Liver (tissue), 9 donors: ENCODE data around the gene PLEKHA6. TPM values are rescaled to one million over a fixed set of nuclear protein-coding genes. Genes with fewer than 3 reads are reported as not detected.

Source experiments
- DNase-seq: peaks from one replicate; pipeline ENCODE4 v3.0.0-alpha.2; 2017; ENCODE audit warnings: low spot score
- H3K27ac ChIP-seq, 2 donors: one replicate each; pipeline ENCODE4 v1.7.0; 2013; ENCODE audit warnings: inconsistent platforms in 2 of 2, low read length in 2 of 2, control low read depth in 1 of 2, low read depth in 1 of 2, mild to moderate bottlenecking in 1 of 2
- H3K27me3 ChIP-seq, 4 donors: one replicate each; pipeline versions ENCODE4 v1.6.1 to v1.7.0; 2013; ENCODE audit warnings: low read length in 3 of 4, inconsistent platforms in 1 of 4, mild to moderate bottlenecking in 1 of 4, moderate library complexity in 1 of 4; ENCODE audit not compliant: control insufficient read depth in 4 of 4, insufficient read depth in 4 of 4
- H3K36me3 ChIP-seq, 4 donors: one replicate each; pipeline versions ENCODE4 v1.6.1 to v1.7.0; 2013; ENCODE audit warnings: low read length in 3 of 4, mild to moderate bottlenecking in 3 of 4, low read depth in 1 of 4, moderate library complexity in 1 of 4; ENCODE audit not compliant: control insufficient read depth in 4 of 4, insufficient read depth in 3 of 4
- H3K4me1 ChIP-seq, 4 donors: one replicate each; pipeline versions ENCODE4 v1.6.1 to v1.7.0; 2013; ENCODE audit warnings: low read length in 3 of 4, mild to moderate bottlenecking in 3 of 4, moderate library complexity in 1 of 4; ENCODE audit not compliant: control insufficient read depth in 4 of 4, insufficient read depth in 4 of 4
- H3K4me3 ChIP-seq, 3 donors: one replicate each; pipeline versions ENCODE4 v1.6.1 to v1.7.0; 2013; ENCODE audit warnings: low read length in 3 of 3, control low read depth in 1 of 3, low read depth in 1 of 3, mild to moderate bottlenecking in 1 of 3
- H3K9ac ChIP-seq, 2 donors: one replicate each; pipeline ENCODE4 v1.7.0; 2013; ENCODE audit warnings: low read length in 2 of 2, mild to moderate bottlenecking in 2 of 2, moderate library complexity in 2 of 2, control low read depth in 1 of 2, low read depth in 1 of 2
- H3K9me3 ChIP-seq, 4 donors: one replicate each; pipeline versions ENCODE4 v1.6.1 to v1.7.0; 2013; ENCODE audit warnings: low read length in 3 of 4; ENCODE audit not compliant: control insufficient read depth in 4 of 4
- CTCF ChIP-seq: fragments of 150-350 bp; IDR thresholded peaks from 2 replicates; pipeline ENCODE4 v1.5.1; 2017; ENCODE audit warnings: improper control_type of control experiment, low read depth, low read length; ENCODE audit not compliant: missing input control
- EGR1 ChIP-seq, 2 donors: IDR thresholded peaks; 2 replicates each; pipeline ENCODE4 v1.6.1; 2016 to 2018; ENCODE audit warnings: antibody characterized with exemption in 2 of 2, low read depth in 2 of 2
- FOXA1 ChIP-seq: IDR thresholded peaks from 2 replicates; pipeline ENCODE4 v1.6.1; 2016; ENCODE audit warnings: antibody characterized with exemption
- FOXA2 ChIP-seq: IDR thresholded peaks from 2 replicates; pipeline ENCODE4 v1.6.1; 2016; ENCODE audit warnings: antibody characterized with exemption
- GABPA ChIP-seq, 2 donors: IDR thresholded peaks in 1 of 2; conservative IDR thresholded peaks in 1 of 2; 2 replicates each; pipeline ENCODE4 v1.6.1; 2016; ENCODE audit warnings: antibody characterized with exemption in 2 of 2, mild to moderate bottlenecking in 1 of 2, moderate library complexity in 1 of 2
- HNF4G ChIP-seq: IDR thresholded peaks from 2 replicates; pipeline ENCODE4 v1.6.1; 2016; ENCODE audit warnings: antibody characterized with exemption
- JUND ChIP-seq, 2 donors: IDR thresholded peaks; 2 replicates each; pipeline ENCODE4 v1.6.1; 2016; ENCODE audit warnings: antibody characterized with exemption in 2 of 2
- MAX ChIP-seq: IDR thresholded peaks from 2 replicates; pipeline ENCODE4 v1.6.1; 2016; ENCODE audit warnings: antibody characterized with exemption
- NR2F2 ChIP-seq: IDR thresholded peaks from 2 replicates; pipeline ENCODE4 v1.6.1; 2016; ENCODE audit warnings: antibody characterized with exemption
- RAD21 ChIP-seq, 2 donors: IDR thresholded peaks; 2 replicates each; pipeline ENCODE4 v1.6.1; 2016; ENCODE audit warnings: antibody characterized with exemption in 2 of 2, mild to moderate bottlenecking in 2 of 2
- RXRA ChIP-seq, 2 donors: IDR thresholded peaks; 2 replicates each; pipeline ENCODE4 v1.6.1; 2017 to 2018; ENCODE audit warnings: antibody characterized with exemption in 2 of 2, mild to moderate bottlenecking in 1 of 2
- SP1 ChIP-seq: IDR thresholded peaks from 2 replicates; pipeline ENCODE4 v1.6.1; 2018; ENCODE audit warnings: antibody characterized with exemption, mild to moderate bottlenecking
- YY1 ChIP-seq: IDR thresholded peaks from 2 replicates; pipeline ENCODE4 v1.6.1; 2016; ENCODE audit warnings: antibody characterized with exemption, mild to moderate bottlenecking
- WGBS: extraction: QIAGEN DNeasy Blood & Tissue Kit; methylation state at CpG from one replicate; pipeline ENCODE4 v1.1.7; 2013; 5-methylcytosine and 5-hydroxymethylcytosine counted together
- polyA plus RNA-seq, 2 donors: library from polyadenylated mRNA; stranded (reverse) in 1 of 2; unstranded in 1 of 2; fragments of 200-250 nt in 1 of 2; fragments of >200 nt in 1 of 2; fragmentation: Nextera tagmentation in 1 of 2; extraction: Ambion mirVana in 1 of 2; gene quantifications; one replicate each; pipeline versions ENCODE4 v1.2.1 to v1.2.3, GENCODE V29; 2013 to 2015
- total RNA-seq, 2 donors: library from RNA; depleted of rRNA; stranded (reverse); fragments of >200 nt; gene quantifications; one replicate each; pipeline ENCODE4 v1.2.3, GENCODE V29; 2014
- TF ChIP-seq, protein P1 (sequence below): IDR thresholded peaks from 2 replicates; pipeline ENCODE4 v1.6.1; 2016; ENCODE audit warnings: antibody characterized with exemption, mild to moderate bottlenecking
- TF ChIP-seq, protein P2 (sequence below): IDR thresholded peaks from 2 replicates; pipeline ENCODE4 v1.6.1; 2016; ENCODE audit warnings: antibody characterized with exemption
- donor health status: healthy.
- donor health status: healthy.
- donor health status: healthy.
- donor health status: healthy.
- donor health status: healthy.

PLEKHA6 gene
- total and polyA plus RNA-seq, 4 donors: 5.3 to 12.8 (median 7.6) TPM

DNA sequence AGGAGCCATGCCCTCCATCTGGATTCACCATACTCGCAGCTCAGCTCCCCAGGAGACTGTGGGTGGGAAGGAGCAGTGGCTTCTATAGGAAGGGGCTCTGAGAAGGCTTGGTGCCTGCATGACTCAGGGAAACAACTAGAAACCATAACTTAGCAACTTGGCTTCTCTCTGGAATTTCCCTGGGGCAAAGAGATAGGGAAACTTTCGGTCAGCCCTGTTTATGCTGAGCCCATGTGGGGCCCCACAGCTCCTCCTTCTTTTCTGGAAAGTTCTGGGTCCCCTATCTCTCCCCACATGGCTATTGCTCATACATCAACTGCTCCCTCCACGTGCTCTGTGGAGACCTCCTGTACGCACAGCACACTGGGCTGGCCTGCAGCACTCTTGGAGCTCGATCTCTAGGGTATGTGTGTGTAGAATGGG lies 39.3 kb downstream of the PLEKHA6 start:
- Histone ChIP-seq H3K27ac (no peak overlapping the region), H3K4me1 (no peaks in the 10 kb centered on the region), H3K9ac (no peak overlapping the region), H3K4me3 (no peak overlapping the region), H3K9me3 (no peaks in the 10 kb centered on the region), H3K36me3 (no peaks in the 10 kb centered on the region), H3K27me3 (no peaks in the 10 kb centered on the region)
- WGBS: 89% methylated on average over 5 of the region's 5 CpGs
- no peak for DNase-seq
- TF ChIP-seq FOXA2 (no peak), YY1 (no peak), HNF4G (no peak), MAX (no peak), GABPA (IDR thresholded peaks at IDR 0.05 in 1 of 2, conservative IDR thresholded peaks at IDR 0.05 in 1 of 2) (no peak), FOXA1 (no peak), SP1 (no peak), JUND (IDR thresholded peaks at IDR 0.05) (no peak), RXRA (IDR thresholded peaks at IDR 0.05) (no peak)
- TF ChIP-seq, protein P1, sequence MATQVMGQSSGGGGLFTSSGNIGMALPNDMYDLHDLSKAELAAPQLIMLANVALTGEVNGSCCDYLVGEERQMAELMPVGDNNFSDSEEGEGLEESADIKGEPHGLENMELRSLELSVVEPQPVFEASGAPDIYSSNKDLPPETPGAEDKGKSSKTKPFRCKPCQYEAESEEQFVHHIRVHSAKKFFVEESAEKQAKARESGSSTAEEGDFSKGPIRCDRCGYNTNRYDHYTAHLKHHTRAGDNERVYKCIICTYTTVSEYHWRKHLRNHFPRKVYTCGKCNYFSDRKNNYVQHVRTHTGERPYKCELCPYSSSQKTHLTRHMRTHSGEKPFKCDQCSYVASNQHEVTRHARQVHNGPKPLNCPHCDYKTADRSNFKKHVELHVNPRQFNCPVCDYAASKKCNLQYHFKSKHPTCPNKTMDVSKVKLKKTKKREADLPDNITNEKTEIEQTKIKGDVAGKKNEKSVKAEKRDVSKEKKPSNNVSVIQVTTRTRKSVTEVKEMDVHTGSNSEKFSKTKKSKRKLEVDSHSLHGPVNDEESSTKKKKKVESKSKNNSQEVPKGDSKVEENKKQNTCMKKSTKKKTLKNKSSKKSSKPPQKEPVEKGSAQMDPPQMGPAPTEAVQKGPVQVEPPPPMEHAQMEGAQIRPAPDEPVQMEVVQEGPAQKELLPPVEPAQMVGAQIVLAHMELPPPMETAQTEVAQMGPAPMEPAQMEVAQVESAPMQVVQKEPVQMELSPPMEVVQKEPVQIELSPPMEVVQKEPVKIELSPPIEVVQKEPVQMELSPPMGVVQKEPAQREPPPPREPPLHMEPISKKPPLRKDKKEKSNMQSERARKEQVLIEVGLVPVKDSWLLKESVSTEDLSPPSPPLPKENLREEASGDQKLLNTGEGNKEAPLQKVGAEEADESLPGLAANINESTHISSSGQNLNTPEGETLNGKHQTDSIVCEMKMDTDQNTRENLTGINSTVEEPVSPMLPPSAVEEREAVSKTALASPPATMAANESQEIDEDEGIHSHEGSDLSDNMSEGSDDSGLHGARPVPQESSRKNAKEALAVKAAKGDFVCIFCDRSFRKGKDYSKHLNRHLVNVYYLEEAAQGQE: no peak

- no peak for DNase-seq
- Histone ChIP-seq H3K4me1 (peaks cover 0 to 5% (median 0%) of the 10 kb centered on the region in 4 donors), H3K27ac (no peak overlapping the region), H3K4me3 (no peak overlapping the region), H3K9ac (no peak overlapping the region), H3K9me3 (no peaks in the 10 kb centered on the region), H3K36me3 (no peaks in the 10 kb centered on the region), H3K27me3 (no peaks in the 10 kb centered on the region)
- WGBS: 89% methylated on average over 6 of the region's 6 CpGs
- TF ChIP-seq FOXA2 (no peak), CTCF (no peak), MAX (no peak), RAD21 (IDR thresholded peaks at IDR 0.05) (no peak), YY1 (no peak), EGR1 (IDR thresholded peaks at IDR 0.05; ENCODE audit: low read depth in 2 of 2) (no peak), SP1 (no peak), HNF4G (no peak), NR2F2 (no peak), FOXA1 (no peak)
- TF ChIP-seq, protein P2, sequence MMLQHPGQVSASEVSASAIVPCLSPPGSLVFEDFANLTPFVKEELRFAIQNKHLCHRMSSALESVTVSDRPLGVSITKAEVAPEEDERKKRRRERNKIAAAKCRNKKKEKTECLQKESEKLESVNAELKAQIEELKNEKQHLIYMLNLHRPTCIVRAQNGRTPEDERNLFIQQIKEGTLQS: no peak
- TF ChIP-seq, protein P1: no peak
Measured at GRCh38 chr1:204319462-204319861, 40.3 kb downstream of the PLEKHA6 start.
